H1 (cell line): ENCODE results near the gene FAM53A. TPM values are rescaled to one million over a fixed set of nuclear protein-coding genes. Genes with fewer than 3 reads are reported as not detected.

Experiments
- CTCF ChIA-PET: fragments of 300-600 bp; sonication (Branson Sonifier 250); formaldehyde crosslinking; loops from one replicate; lab custom pipeline; 2021; ENCODE audit not compliant: partially characterized antibody; lab: Charles Lee
- POLR2A ChIA-PET: fragments of 300-600 bp; sonication (Branson Sonifier 250); formaldehyde crosslinking; loops from one replicate; lab custom pipeline; 2021; ENCODE audit warnings: inconsistent platforms; ENCODE audit not compliant: partially characterized antibody; lab: Charles Lee
- DNase-seq, 2 experiments: peaks; one replicate each; pipeline versions ENCODE4 v3.0.0 to v3.0.0-alpha.2; 2010 to 2022; ENCODE audit warnings: low spot score in 2 of 2, low read depth in 1 of 2, mixed read lengths in 1 of 2
- FAIRE-seq: peaks from 2 replicates; lab custom pipeline; 2011; peaks lifted over from hg19 to GRCh38; lab: Jason Lieb, UNC
- H2AFZ ChIP-seq: 2 replicates; pipeline ENCODE4 v1.8.1; 2012; ENCODE audit warnings: low read length, inconsistent platforms
- H2AK5ac ChIP-seq: 2 replicates; pipeline ENCODE4 v1.6.1; 2013; ENCODE audit warnings: low read depth, low read length
- H2BK120ac ChIP-seq: replicated peaks from 2 replicates; pipeline ENCODE3; 2013; ENCODE audit warnings: low read depth, low read length, inconsistent platforms
- H2BK12ac ChIP-seq: 2 replicates; pipeline ENCODE4 v1.6.1; 2013; ENCODE audit warnings: low read depth, low read length
- H2BK15ac ChIP-seq: 2 replicates; pipeline ENCODE4 v1.6.1; 2013; ENCODE audit warnings: low read length
- H2BK20ac ChIP-seq: 2 replicates; pipeline ENCODE4 v1.6.1; 2013; ENCODE audit warnings: low read length
- H2BK5ac ChIP-seq: 2 replicates; pipeline ENCODE4 v1.6.1; 2013; ENCODE audit warnings: low read depth, low read length
- H3K14ac ChIP-seq: 2 replicates; pipeline ENCODE4 v1.6.1; 2013; ENCODE audit warnings: inconsistent platforms; ENCODE audit not compliant: insufficient read length
- H3K18ac ChIP-seq: 2 replicates; pipeline ENCODE4 v1.6.1; 2013; ENCODE audit warnings: low read length; ENCODE audit errors: extremely low read depth
- H3K23ac ChIP-seq: 2 replicates; pipeline ENCODE4 v1.6.1; 2013; ENCODE audit warnings: inconsistent platforms; ENCODE audit not compliant: insufficient read length
- H3K23me2 ChIP-seq: 2 replicates; pipeline ENCODE4 v1.6.1; 2013; ENCODE audit warnings: low read depth, low read length
- H3K27ac ChIP-seq: 2 replicates; pipeline ENCODE4 v1.6.1; 2011; ENCODE audit warnings: low read depth, low read length, inconsistent platforms
- H3K27me3 ChIP-seq, 4 experiments: replicated peaks in 1 of 4; 1 replicate in 1 of 4; 2 replicates in 3 of 4; pipeline versions ENCODE4 v1.6.1 to v1.8.1; 2011 to 2013; ENCODE audit warnings: low read length in 3 of 4, mild to moderate bottlenecking in 3 of 4, inconsistent platforms in 2 of 4, mixed read lengths in 2 of 4, moderate library complexity in 1 of 4; ENCODE audit not compliant: control insufficient read depth in 3 of 4, insufficient read depth in 3 of 4; ENCODE audit errors: extremely low read depth in 1 of 4
- H3K36me3 ChIP-seq, 4 experiments: 2 replicates each; pipeline versions ENCODE4 v1.6.1 to v1.8.1; 2011 to 2013; ENCODE audit warnings: mild to moderate bottlenecking in 4 of 4, low read length in 3 of 4, moderate library complexity in 2 of 4, control low read depth in 1 of 4, inconsistent platforms in 1 of 4; ENCODE audit not compliant: insufficient read depth in 4 of 4, control insufficient read depth in 2 of 4
- H3K4ac ChIP-seq: replicated peaks from 2 replicates; pipeline ENCODE3; 2013; ENCODE audit warnings: low read length, low read depth, mixed read lengths, inconsistent platforms; ENCODE audit not compliant: insufficient read length
- H3K4me1 ChIP-seq, 4 experiments: replicated peaks in 1 of 4; 1 replicate in 1 of 4; 2 replicates in 3 of 4; pipeline versions ENCODE4 v1.6.1 to v1.8.1; 2011 to 2013; ENCODE audit warnings: low read length in 3 of 4, inconsistent platforms in 2 of 4, mixed read lengths in 1 of 4; ENCODE audit not compliant: insufficient read depth in 4 of 4, control insufficient read depth in 3 of 4
- H3K4me2 ChIP-seq, 2 experiments: 2 replicates each; pipeline versions ENCODE4 v1.6.1 to v1.8.1; 2011 to 2013; ENCODE audit warnings: low read depth in 2 of 2, low read length in 2 of 2, control low read depth in 1 of 2, inconsistent platforms in 1 of 2, mild to moderate bottlenecking in 1 of 2; ENCODE audit not compliant: insufficient read depth in 1 of 2
- H3K4me3 ChIP-seq, 4 experiments: fragments of 200-600, 300-600 bp in 1 of 4; sonication (generic), shearing (Covaris generic), sonication (Bioruptor Twin) in 1 of 4; 2 replicates each; pipeline versions ENCODE4 v1.5.1 to v1.8.1; 2011 to 2016; ENCODE audit warnings: low read length in 4 of 4, low read depth in 3 of 4, control low read depth in 2 of 4, inconsistent platforms in 2 of 4, mild to moderate bottlenecking in 2 of 4, mixed read lengths in 1 of 4, moderate library complexity in 1 of 4; ENCODE audit not compliant: insufficient read depth in 2 of 4; ENCODE audit errors: extremely low read depth in 1 of 4
- H3K56ac ChIP-seq: replicated peaks from 2 replicates; pipeline ENCODE3; 2013; ENCODE audit warnings: low read depth, mild to moderate bottlenecking, mixed read lengths, low read length, inconsistent platforms; ENCODE audit not compliant: insufficient read length
- H3K79me1 ChIP-seq: 2 replicates; pipeline ENCODE4 v1.6.1; 2013; ENCODE audit warnings: low read depth, low read length, control low read depth
- H3K79me2 ChIP-seq, 2 experiments: 2 replicates each; pipeline versions ENCODE4 v1.6.1 to v1.8.1; 2012 to 2013; ENCODE audit warnings: low read length in 2 of 2, mild to moderate bottlenecking in 2 of 2, inconsistent platforms in 1 of 2; ENCODE audit not compliant: insufficient read depth in 2 of 2, control insufficient read depth in 1 of 2
- H3K9ac ChIP-seq, 4 experiments: replicated peaks in 1 of 4; 1 replicate in 1 of 4; 2 replicates in 3 of 4; pipeline versions ENCODE4 v1.6.1 to v1.8.1; 2011 to 2013; ENCODE audit warnings: low read depth in 3 of 4, low read length in 3 of 4, control low read depth in 2 of 4, mild to moderate bottlenecking in 2 of 4, moderate library complexity in 2 of 4, inconsistent platforms in 1 of 4; ENCODE audit errors: extremely low read depth in 1 of 4
- H3K9me3 ChIP-seq, 2 experiments: 2 replicates each; pipeline versions ENCODE4 v1.6.1 to v1.8.1; 2012 to 2013; ENCODE audit warnings: mild to moderate bottlenecking in 2 of 2, moderate library complexity in 2 of 2, control low read depth in 1 of 2, inconsistent platforms in 1 of 2, low read depth in 1 of 2, low read length in 1 of 2, mixed read lengths in 1 of 2; ENCODE audit not compliant: insufficient read depth in 2 of 2
- H4K20me1 ChIP-seq, 2 experiments: replicated peaks in 1 of 2; 2 replicates each; pipeline versions ENCODE3 to v1.8.1; 2011 to 2013; ENCODE audit warnings: inconsistent platforms in 2 of 2, low read length in 2 of 2, mild to moderate bottlenecking in 1 of 2; ENCODE audit not compliant: insufficient read depth in 2 of 2, control insufficient read depth in 1 of 2
- H4K5ac ChIP-seq: 2 replicates; pipeline ENCODE4 v1.6.1; 2013; ENCODE audit warnings: low read length, low read depth, mixed read lengths, inconsistent platforms; ENCODE audit not compliant: insufficient read length
- H4K8ac ChIP-seq: 2 replicates; pipeline ENCODE4 v1.8.0; 2013; ENCODE audit warnings: mild to moderate bottlenecking, moderate library complexity, low read length, inconsistent platforms; ENCODE audit not compliant: insufficient read depth; ENCODE audit errors: extremely low read depth
- H4K91ac ChIP-seq: replicated peaks from 2 replicates; pipeline ENCODE3; 2013; ENCODE audit warnings: low read length, mixed read lengths, inconsistent platforms; ENCODE audit not compliant: insufficient read length
- NANOG ChIP-seq: IDR thresholded peaks from 2 replicates; pipeline ENCODE4 v1.6.1; 2011; ENCODE audit warnings: low read length, low read depth, mild to moderate bottlenecking, inconsistent platforms; ENCODE audit not compliant: insufficient read depth, poor library complexity, severe bottlenecking
- WGBS, 2 experiments: shearing (Covaris generic) in 1 of 2; methylation state at CpG; one replicate each; pipeline versions ENCODE4 v1.1.6 to v1.1.7; 2013 to 2015; ENCODE audit warnings: low lambda C conversion rate in 2 of 2, mixed read lengths in 2 of 2, inconsistent platforms in 1 of 2, low coverage in 1 of 2, missing lambda C conversion rate in 1 of 2; ENCODE audit not compliant: insufficient replicate concordance in 2 of 2, insufficient coverage in 1 of 2, insufficient read length in 1 of 2; ENCODE audit errors: extremely low coverage in 1 of 2, missing lambda C conversion rate in 1 of 2; 5-methylcytosine and 5-hydroxymethylcytosine counted together
- polyA plus RNA-seq, 7 experiments: library from polyadenylated mRNA; depleted of rRNA in 3 of 7; stranded (reverse) in 5 of 7; unstranded in 2 of 7; fragments of >200 nt in 5 of 7; fragments of 200-250 nt in 2 of 7; gene quantifications; 1 replicate in 5 of 7; 2 replicates in 1 of 7; 4 replicates in 1 of 7; pipeline versions ENCODE4 v1.2.1 to v1.2.3, GENCODE V29; 2011 to 2013; ENCODE audit warnings: missing spikeins in 2 of 7, mixed read lengths in 2 of 7
- total RNA-seq: library from RNA; stranded (reverse); fragmentation: NEBNext Ultra II Directional; extraction: Animal tissue kit (Norgen Biotek cat#: 25700); gene quantifications from 2 replicates; pipeline ENCODE4 v1.2.1, GENCODE V29; 2021

Gene FAM53A
- total and polyA plus RNA-seq, 2 of the 8 experiments (the other 6 are each of a cell fraction or from before 2014, with no cell fraction given), result 1.9 to 2.0 TPM

DNA sequence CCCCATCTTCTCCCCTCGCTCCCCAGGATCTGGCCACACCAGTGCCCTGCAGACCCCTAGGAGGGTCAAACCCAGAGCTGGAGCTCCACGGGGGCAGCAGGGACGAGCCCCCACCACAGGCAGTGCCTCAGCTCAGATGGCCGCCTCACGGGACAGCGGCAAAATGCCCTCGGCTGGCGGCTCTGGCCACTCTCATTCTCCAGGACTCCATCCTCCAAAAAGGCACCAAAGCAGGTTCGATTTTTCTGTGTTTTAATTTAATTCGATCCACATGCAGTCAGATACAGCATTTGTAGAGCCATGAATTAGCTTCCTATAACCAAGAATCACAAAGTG lies 8.3 kb downstream of the FAM53A start:
- H3K4me3 ChIP-seq, result no peak overlapping the region
- no peak overlapping the region for H3K14ac ChIP-seq
- no peaks in the 10 kb centered on the region for H3K9me3 ChIP-seq
- H4K20me1 ChIP-seq, result no peaks in the 10 kb centered on the region
- no peak overlapping the region for H3K9ac ChIP-seq
- TF ChIP-seq NANOG, result no peak
- 79% methylated on average over 10 of the region's 10 CpGs; no CpG with 5 or more reads in 1 of the 2 experiments for whole genome bisulfite sequencing, 2 experiments
- DNase-seq (no peak), FAIRE-seq (no peak)
- no peak overlapping the region for H2BK5ac ChIP-seq
- no peak overlapping the region for H3K23ac ChIP-seq
- H3K79me1 ChIP-seq, result no peaks in the 10 kb centered on the region; the same call in 1 of the 2 replicates
- H3K4ac ChIP-seq, result no peak overlapping the region
- H2BK12ac ChIP-seq, result no peak overlapping the region
- H3K18ac ChIP-seq, result no peak overlapping the region
- no peak overlapping the region for H2AFZ ChIP-seq
- H4K5ac ChIP-seq, result no peak overlapping the region
- no peak overlapping the region for H2BK20ac ChIP-seq
- H4K8ac ChIP-seq, result peak overlapping the region; percentile 75; the same call in 1 of the 2 replicates
- H2AK5ac ChIP-seq, result no peak overlapping the region
- no peaks in the 10 kb centered on the region for H3K27me3 ChIP-seq
- no peaks in the 10 kb centered on the region for H3K23me2 ChIP-seq
- no peak overlapping the region for H3K4me2 ChIP-seq
- POLR2A ChIA-PET, result no interaction called here
- no peak overlapping the region for H3K27ac ChIP-seq
- peaks cover 0 to 2% (median 0%) of the 10 kb centered on the region in 4 experiments; a peak in 1 of 7 replicates for H3K4me1 ChIP-seq
- no peak overlapping the region for H4K91ac ChIP-seq
- H2BK15ac ChIP-seq, result no peak overlapping the region
- no peaks in the 10 kb centered on the region for H3K36me3 ChIP-seq
- H3K79me2 ChIP-seq, result no peaks in the 10 kb centered on the region
- CTCF ChIA-PET, result interaction anchor here (0.6 to 2.1 kb wide), 6 partner anchors 13 to 63 kb away, joined by 3 to 7 read pairs (median 4); no protein-coding TSS in a partner anchor
- H3K56ac ChIP-seq, result no peak overlapping the region
- H2BK120ac ChIP-seq, result no peak overlapping the region
